ENCODE results near the gene CGAS. TPM values are rescaled to one million over a fixed set of nuclear protein-coding genes. Genes with fewer than 3 reads are reported as not detected.

Gene CGAS
- 10 to 100 TPM; 11.5 to 13.7 TPM for total RNA-seq

DNA sequence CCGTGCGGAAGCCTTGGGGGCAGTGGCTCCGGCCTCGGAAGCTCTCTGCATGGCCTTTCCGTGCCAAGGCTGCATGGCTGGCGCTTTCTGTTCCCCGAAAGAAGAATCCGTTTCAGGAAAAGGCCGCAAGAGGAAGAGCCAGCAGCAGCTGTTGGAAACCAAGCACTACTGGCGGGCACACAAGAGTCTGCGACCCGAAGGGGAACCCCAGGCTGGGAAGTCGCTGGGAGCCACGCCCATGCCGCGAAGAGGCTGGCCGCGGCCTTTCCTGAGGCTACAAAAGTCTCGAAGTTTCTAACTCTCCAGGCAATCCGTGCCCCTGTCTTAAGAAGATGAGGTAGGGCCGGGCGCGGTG, at the start of gene CGAS:
TSS of gene CGAS (minus strand) at position 191 of the 355 bp plus-strand sequence. CDS start at position 75, 116 bp downstream.
- Histone ChIP-seq H3K27me3 (replicated peaks; ENCODE audit: insufficient read depth) (no peaks in the 10 kb centered on the region), H3K4me1 (ENCODE audit: control insufficient read depth in 1 of 2, low read depth in 2 of 2) (peaks cover 13 to 24% of the 10 kb centered on the region in 2 donors), H3K27ac (peak within 1 kb of the TSS; percentile 75 to 83), H3K36me3 (no peaks in the 10 kb centered on the region), H3K4me3 (peak within 1 kb of the TSS; percentile 85), H3K9me3 (no peaks in the 10 kb centered on the region)
- TF ChIP-seq, protein P1, sequence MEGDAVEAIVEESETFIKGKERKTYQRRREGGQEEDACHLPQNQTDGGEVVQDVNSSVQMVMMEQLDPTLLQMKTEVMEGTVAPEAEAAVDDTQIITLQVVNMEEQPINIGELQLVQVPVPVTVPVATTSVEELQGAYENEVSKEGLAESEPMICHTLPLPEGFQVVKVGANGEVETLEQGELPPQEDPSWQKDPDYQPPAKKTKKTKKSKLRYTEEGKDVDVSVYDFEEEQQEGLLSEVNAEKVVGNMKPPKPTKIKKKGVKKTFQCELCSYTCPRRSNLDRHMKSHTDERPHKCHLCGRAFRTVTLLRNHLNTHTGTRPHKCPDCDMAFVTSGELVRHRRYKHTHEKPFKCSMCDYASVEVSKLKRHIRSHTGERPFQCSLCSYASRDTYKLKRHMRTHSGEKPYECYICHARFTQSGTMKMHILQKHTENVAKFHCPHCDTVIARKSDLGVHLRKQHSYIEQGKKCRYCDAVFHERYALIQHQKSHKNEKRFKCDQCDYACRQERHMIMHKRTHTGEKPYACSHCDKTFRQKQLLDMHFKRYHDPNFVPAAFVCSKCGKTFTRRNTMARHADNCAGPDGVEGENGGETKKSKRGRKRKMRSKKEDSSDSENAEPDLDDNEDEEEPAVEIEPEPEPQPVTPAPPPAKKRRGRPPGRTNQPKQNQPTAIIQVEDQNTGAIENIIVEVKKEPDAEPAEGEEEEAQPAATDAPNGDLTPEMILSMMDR (IDR thresholded peaks at IDR 0.05) = no peak
- peak; percentile 61 for ATAC-seq (ENCODE audit: insufficient number of reproducible peaks, low FRiP score, low read depth)
- peak; percentile 17 for DNase-seq (ENCODE audit: low spot score)

DNA sequence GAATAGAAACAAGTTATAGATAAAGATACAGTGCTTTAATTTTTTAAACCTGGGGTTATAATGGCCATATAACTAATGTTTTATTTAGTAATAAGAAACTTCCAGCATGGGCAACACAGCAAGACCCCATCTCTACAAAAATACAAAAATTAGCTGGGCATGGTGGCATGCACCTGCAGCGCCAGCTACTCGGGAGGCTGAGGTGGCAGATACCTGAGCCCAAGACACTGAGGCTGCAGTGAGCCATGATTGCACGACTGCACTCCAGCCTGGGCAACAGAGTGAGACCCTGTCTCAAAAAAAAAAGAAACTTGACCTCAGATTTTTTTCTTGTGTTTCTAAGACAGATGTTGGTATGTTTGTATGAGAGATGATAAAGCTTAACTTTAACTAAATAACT, 45.8 kb upstream of the CGAS start:
- TF ChIP-seq, protein P1 (IDR thresholded peaks at IDR 0.05) = no peak

DNA sequence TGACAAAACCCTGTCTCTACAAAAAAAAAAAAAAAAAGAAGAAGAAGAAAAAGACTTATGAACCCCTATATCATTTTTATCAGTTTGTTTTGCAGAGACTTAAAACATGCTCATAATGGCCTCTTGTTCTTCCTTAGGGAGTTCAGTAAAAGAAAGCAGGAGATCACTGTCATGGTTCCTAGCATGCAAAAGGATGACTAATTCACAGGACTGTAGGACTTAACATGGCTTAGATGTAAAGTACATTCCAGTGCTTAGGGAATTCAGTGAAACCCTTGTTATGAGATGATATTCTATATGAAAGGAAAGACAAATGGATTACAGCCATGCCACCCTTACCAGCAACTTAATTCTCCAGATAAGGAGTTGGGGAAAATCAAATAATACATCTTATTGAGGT, 39.3 kb upstream of the CGAS start:
- ATAC-seq (ENCODE audit: insufficient number of reproducible peaks, low FRiP score, low read depth) (no peak), DNase-seq (ENCODE audit: low spot score) (no peak)
- no peak overlapping the region for H3K27ac ChIP-seq
- peaks cover 39% of the 10 kb centered on the region for H3K36me3 ChIP-seq
- no peak overlapping the region for H3K4me3 ChIP-seq
- H3K27me3 ChIP-seq (replicated peaks; ENCODE audit: insufficient read depth) = no peaks in the 10 kb centered on the region
- H3K9me3 ChIP-seq = no peaks in the 10 kb centered on the region
- TF ChIP-seq, protein P1 (IDR thresholded peaks at IDR 0.05) = no peak
- H3K4me1 ChIP-seq (ENCODE audit: control insufficient read depth in 1 of 2, low read depth in 2 of 2) = no peaks in the 10 kb centered on the region

More for the DNA sequence above, 45.8 kb upstream of the CGAS start:
- Histone ChIP-seq H3K4me1 (ENCODE audit: control insufficient read depth in 1 of 2, low read depth in 2 of 2) (no peaks in the 10 kb centered on the region), H3K27ac (no peak overlapping the region), H3K36me3 (peaks cover 47% of the 10 kb centered on the region), H3K27me3 (replicated peaks; ENCODE audit: insufficient read depth) (no peaks in the 10 kb centered on the region), H3K9me3 (no peaks in the 10 kb centered on the region), H3K4me3 (no peak overlapping the region)
- DNase-seq (ENCODE audit: low spot score) = no peak
- no peak for ATAC-seq (ENCODE audit: insufficient number of reproducible peaks, low FRiP score, low read depth)

DNA sequence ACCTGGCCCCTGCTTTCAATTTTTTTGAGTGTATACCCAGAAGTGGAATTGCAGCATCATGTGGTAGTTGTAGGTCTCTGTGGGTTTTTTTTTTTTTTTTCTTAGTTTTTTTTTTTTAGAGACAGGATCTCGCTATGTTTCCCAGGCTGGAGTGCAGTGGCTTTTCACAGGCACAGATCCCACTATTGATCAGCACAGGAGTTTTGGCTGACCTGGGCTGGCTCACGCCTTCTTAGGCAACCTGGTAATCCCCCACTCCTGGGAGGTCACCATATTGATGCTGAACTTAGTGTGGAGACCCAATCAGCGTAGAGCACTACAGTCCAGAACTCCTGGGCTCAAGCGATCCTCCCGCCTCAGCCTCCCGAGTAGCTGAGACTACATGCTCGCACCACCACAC, 35.4 kb upstream of the CGAS start:
- DNase-seq (ENCODE audit: low spot score) = no peak
- Histone ChIP-seq H3K36me3 (peaks cover 50% of the 10 kb centered on the region), H3K4me1 (ENCODE audit: control insufficient read depth in 1 of 2, low read depth in 2 of 2) (no peaks in the 10 kb centered on the region), H3K9me3 (no peaks in the 10 kb centered on the region), H3K27me3 (replicated peaks; ENCODE audit: insufficient read depth) (no peaks in the 10 kb centered on the region), H3K27ac (no peak overlapping the region), H3K4me3 (no peak overlapping the region)
- no peak for ATAC-seq (ENCODE audit: insufficient number of reproducible peaks, low FRiP score, low read depth)
- TF ChIP-seq, protein P1 (IDR thresholded peaks at IDR 0.05) = no peak

DNA sequence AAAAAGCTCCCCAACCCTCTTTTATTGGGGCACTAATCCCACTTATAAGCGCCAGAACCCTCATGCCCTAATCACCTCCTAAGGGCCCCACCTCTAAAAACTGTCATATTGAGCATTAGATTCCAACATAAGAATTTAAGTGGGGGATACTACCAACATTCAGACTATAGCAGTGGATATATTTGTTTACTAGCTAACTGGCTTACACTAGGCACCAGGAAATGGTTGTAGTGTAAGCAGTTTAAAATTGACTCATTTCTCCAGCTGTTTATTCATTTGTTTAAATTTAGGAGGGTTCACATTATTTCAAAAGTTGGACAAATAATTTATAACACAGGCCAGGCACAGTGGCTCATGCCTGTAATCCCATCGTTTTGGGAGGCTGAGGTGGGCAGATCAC, 32.3 kb upstream of the CGAS start:
- H3K36me3 ChIP-seq = peaks cover 60% of the 10 kb centered on the region
- ATAC-seq (ENCODE audit: insufficient number of reproducible peaks, low FRiP score, low read depth) (no peak), DNase-seq (ENCODE audit: low spot score) (no peak)
- no peak overlapping the region for H3K4me3 ChIP-seq
- no peaks in the 10 kb centered on the region for H3K27me3 ChIP-seq (replicated peaks; ENCODE audit: insufficient read depth)
- no peaks in the 10 kb centered on the region for H3K4me1 ChIP-seq (ENCODE audit: control insufficient read depth in 1 of 2, low read depth in 2 of 2)
- H3K9me3 ChIP-seq = no peaks in the 10 kb centered on the region
- H3K27ac ChIP-seq = no peak overlapping the region
- TF ChIP-seq, protein P1 (IDR thresholded peaks at IDR 0.05) = no peak
